Endothelial cell of umbilical vein (primary cell): ENCODE measurements around the gene EFNA5. TPM values are rescaled to one million over a fixed set of nuclear protein-coding genes. Genes with fewer than 3 reads are reported as not detected.
A peak's percentile ranks its signal among the peaks of the same experiment; 100 is the strongest.

ENCODE experiments used
- BruUV-seq: library from RNA; stranded (reverse); fragments of 400-500 nt; replicated peaks from 2 replicates; lab custom pipeline; 2021; lab: Mats Ljungman, UMichigan
- CTCF ChIA-PET: fragments of 300-600, 350-600 bp; sonication (Branson Sonifier 250); formaldehyde crosslinking; loops from one replicate; lab custom pipeline; 2021; ENCODE audit warnings: antibody characterized with exemption, inconsistent platforms; lab: Charles Lee
- POLR2A ChIA-PET: fragments of 300-600, 350-600 bp; sonication (Branson Sonifier 250); formaldehyde crosslinking; loops from one replicate; lab custom pipeline; 2021; ENCODE audit warnings: antibody characterized with exemption, inconsistent platforms; lab: Charles Lee
- DNase-seq: peaks from one replicate; pipeline ENCODE4 v3.0.0-alpha.2; 2011; ENCODE audit warnings: low read depth, low spot score
- FAIRE-seq: peaks from 2 replicates; lab custom pipeline; 2011; peaks lifted over from hg19 to GRCh38; lab: Jason Lieb, UNC
- H2AFZ ChIP-seq: 2 replicates; pipeline ENCODE4 v1.6.0; 2012; ENCODE audit warnings: low read depth, low read length, control low read depth, inconsistent platforms
- H3K27ac ChIP-seq: 2 replicates; pipeline ENCODE4 v1.5.1; 2011; ENCODE audit warnings: low read depth, mild to moderate bottlenecking, control low read depth, low read length, moderate library complexity; ENCODE audit not compliant: insufficient read depth
- H3K27me3 ChIP-seq, 2 experiments: 2 replicates each; pipeline versions ENCODE4 v1.6.0 to v1.6.1; 2011; ENCODE audit warnings: low read length in 2 of 2, mixed read lengths in 1 of 2; ENCODE audit not compliant: control insufficient read depth in 2 of 2, insufficient read depth in 2 of 2
- H3K36me3 ChIP-seq, 2 experiments: 2 replicates in 1 of 2; 3 replicates in 1 of 2; pipeline ENCODE4 v1.5.1; 2011; ENCODE audit warnings: low read length in 2 of 2, mild to moderate bottlenecking in 1 of 2, moderate library complexity in 1 of 2; ENCODE audit not compliant: control insufficient read depth in 2 of 2, insufficient read depth in 2 of 2; ENCODE audit errors: extremely low read depth in 1 of 2
- H3K4me1 ChIP-seq: 3 replicates; pipeline ENCODE4 v1.5.1; 2011; ENCODE audit warnings: mild to moderate bottlenecking, low read length; ENCODE audit not compliant: control insufficient read depth, insufficient read depth; ENCODE audit errors: extremely low read depth
- H3K4me2 ChIP-seq: 2 replicates; pipeline ENCODE4 v1.6.1; 2011; ENCODE audit warnings: low read length, control low read depth, mixed read lengths; ENCODE audit not compliant: insufficient read depth
- H3K4me3 ChIP-seq, 3 experiments: fragments of 200-600 bp in 1 of 3; sonication (generic), shearing (Covaris generic) in 1 of 3; replicated peaks in 1 of 3; 2 replicates each; pipeline ENCODE4 v1.5.1; 2011 to 2016; ENCODE audit warnings: control low read depth in 3 of 3, low read length in 3 of 3, mild to moderate bottlenecking in 2 of 3, inconsistent platforms in 1 of 3, low read depth in 1 of 3, moderate library complexity in 1 of 3; ENCODE audit not compliant: insufficient read depth in 1 of 3
- H3K79me2 ChIP-seq: 2 replicates; pipeline ENCODE4 v1.6.0; 2012; ENCODE audit warnings: low read length, inconsistent platforms; ENCODE audit not compliant: control insufficient read depth, insufficient read depth
- H3K9ac ChIP-seq: replicated peaks from 2 replicates; pipeline ENCODE3; 2011; ENCODE audit warnings: low read length, control low read depth; ENCODE audit not compliant: insufficient read depth; ENCODE audit errors: extremely low read depth
- H3K9me1 ChIP-seq: replicated peaks from 3 replicates; pipeline ENCODE4 v1.6.0; 2011; ENCODE audit warnings: mild to moderate bottlenecking, low read length; ENCODE audit not compliant: control insufficient read depth, insufficient read depth; ENCODE audit errors: extremely low read depth
- H3K9me3 ChIP-seq: replicated peaks from 2 replicates; pipeline ENCODE4 v1.5.1; 2012; ENCODE audit warnings: low read length, inconsistent platforms; ENCODE audit not compliant: control insufficient read depth, insufficient read depth
- H4K20me1 ChIP-seq: replicated peaks from 2 replicates; pipeline ENCODE3; 2011; ENCODE audit warnings: mild to moderate bottlenecking, low read length; ENCODE audit not compliant: control insufficient read depth, insufficient read depth; ENCODE audit errors: extremely low read depth
- EZH2 ChIP-seq: IDR thresholded peaks from 2 replicates; pipeline ENCODE4 v1.6.1; 2012; ENCODE audit warnings: borderline replicate concordance, low read depth, mild to moderate bottlenecking, moderate library complexity, low read length, inconsistent platforms; ENCODE audit not compliant: severe bottlenecking
- FOS ChIP-seq: IDR thresholded peaks from 2 replicates; pipeline ENCODE4 v1.6.1; 2011; ENCODE audit warnings: mild to moderate bottlenecking, low read length, moderate library complexity, borderline replicate concordance; ENCODE audit not compliant: insufficient read depth
- GATA2 ChIP-seq: IDR thresholded peaks from 2 replicates; pipeline ENCODE4 v1.7.0; 2011; ENCODE audit warnings: low read depth, mild to moderate bottlenecking, moderate library complexity, mixed read lengths, low read length; ENCODE audit not compliant: insufficient read length, insufficient read depth
- JUN ChIP-seq: IDR thresholded peaks from 2 replicates; pipeline ENCODE4 v1.6.1; 2011; ENCODE audit warnings: borderline replicate concordance, low read depth; ENCODE audit not compliant: insufficient read length, insufficient read depth
- MYC ChIP-seq: IDR thresholded peaks from one replicate; pipeline ENCODE4 v1.6.1; 2011; ENCODE audit warnings: mild to moderate bottlenecking, low read depth, low read length
- POLR2A ChIP-seq: IDR thresholded peaks from 2 replicates; pipeline ENCODE4 v1.6.1; 2012; ENCODE audit warnings: low read depth, mild to moderate bottlenecking, control low read depth, low read length
- POLR2AphosphoS5 ChIP-seq: IDR thresholded peaks from 2 replicates; pipeline ENCODE4 v1.6.1; 2012; ENCODE audit warnings: low read depth, mild to moderate bottlenecking, control low read depth, low read length, moderate library complexity; ENCODE audit not compliant: insufficient read depth
- dilution Hi-C: fragments of 300-500 bp; cut with MboI; formaldehyde crosslinking; loops from one replicate; pipeline ENCODE4 v1.15.0; 2019; ENCODE audit warnings: low sequenced_read_pairs; ENCODE audit not compliant: extremely low pct_ligation_motif_present
- intact Hi-C: fragments of 100-400 bp; cut with micrococcal nuclease; formaldehyde crosslinking; loops from one replicate; pipeline ENCODE4 v1.10.0; 2022
- polyA plus RNA-seq, 4 experiments: library from polyadenylated mRNA; depleted of rRNA in 3 of 4; stranded (reverse) in 3 of 4; unstranded in 1 of 4; fragments of >200 nt; gene quantifications; 2 replicates each; pipeline versions ENCODE4 v1.2.1 to v1.2.3, GENCODE V29; 2011 to 2012; ENCODE audit warnings: missing spikeins in 1 of 4
- total RNA-seq: library from RNA; stranded (reverse); gene quantifications from 2 replicates; pipeline ENCODE4 v1.2.3, GENCODE V29; 2021
- TF ChIP-seq, protein P1 (sequence below), 2 donors: IDR thresholded peaks; 1 replicate in 1 of 2; 2 replicates in 1 of 2; pipeline ENCODE4 v1.5.1; 2011; ENCODE audit warnings: low read length in 2 of 2, mild to moderate bottlenecking in 2 of 2, moderate library complexity in 2 of 2, control low read depth in 1 of 2, inconsistent platforms in 1 of 2, low read depth in 1 of 2; ENCODE audit not compliant: insufficient read depth in 1 of 2; ENCODE audit errors: extremely low read depth in 1 of 2
- TF ChIP-seq, protein P2 (sequence below): IDR thresholded peaks from 2 replicates; pipeline ENCODE4 v1.6.1; 2011; ENCODE audit not compliant: insufficient read depth, insufficient read length

The EFNA5 gene
- total and polyA plus RNA-seq, 2 donors (not counting 3 experiments of a cell fraction or from before 2014, with no cell fraction given): 13.6 to 22.1 TPM

DNA sequence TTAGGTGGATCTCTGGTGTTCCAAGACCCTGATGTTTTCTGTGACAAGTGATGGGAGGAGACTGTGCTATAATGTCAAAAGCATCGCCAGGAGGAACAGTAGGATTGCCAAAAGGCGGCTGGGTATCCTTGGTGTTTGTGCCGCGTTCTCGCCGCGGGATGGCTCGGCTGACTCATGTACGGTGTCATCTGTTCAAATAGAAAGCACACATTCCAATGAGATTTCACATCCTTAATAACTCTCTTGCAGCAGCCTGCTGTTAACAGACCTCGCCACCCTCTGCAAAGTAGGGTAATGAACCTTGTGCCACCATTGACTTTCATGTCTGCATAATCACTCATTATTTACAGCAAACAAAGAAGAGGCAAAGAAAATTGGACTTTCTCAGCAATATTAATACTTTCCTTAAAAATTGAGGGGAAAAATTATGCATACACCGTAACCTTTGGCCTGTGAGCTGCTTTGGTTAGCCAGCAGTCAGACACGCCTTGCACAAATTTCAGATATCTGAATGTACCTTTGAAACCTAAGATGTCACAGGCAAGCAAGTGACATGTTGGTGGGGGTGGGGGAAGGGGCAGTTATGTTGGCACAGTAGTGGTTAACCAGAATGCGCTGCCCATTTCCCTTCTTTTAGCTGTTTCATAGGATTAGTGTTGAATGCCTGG is 289.4 kb downstream of the EFNA5 start:
- Histone ChIP-seq H3K27ac (no peak overlapping the region), H3K4me2 (no peak overlapping the region), H3K27me3 (no peaks in the 10 kb centered on the region), H3K36me3 (no peaks in the 10 kb centered on the region), H2AFZ (no peak overlapping the region), H3K9me1 (no peaks in the 10 kb centered on the region), H3K4me3 (no peak overlapping the region), H4K20me1 (no peaks in the 10 kb centered on the region), H3K79me2 (no peaks in the 10 kb centered on the region), H3K4me1 (no peaks in the 10 kb centered on the region), H3K9me3 (no peaks in the 10 kb centered on the region), H3K9ac (no peak overlapping the region)
- dilution Hi-C loops (no loop called here), intact Hi-C loops (no loop called here)
- DNase-seq (no peak), FAIRE-seq (peak; percentile 62)
- ChIA-PET CTCF (interaction anchor here (0.7 to 1.3 kb wide), 2 partner anchors 191 to 293 kb away, joined by 3 to 4 read pairs; no protein-coding TSS in a partner anchor), POLR2A (no interaction called here)
- TF ChIP-seq MYC: no peak
- TF ChIP-seq, protein P1, sequence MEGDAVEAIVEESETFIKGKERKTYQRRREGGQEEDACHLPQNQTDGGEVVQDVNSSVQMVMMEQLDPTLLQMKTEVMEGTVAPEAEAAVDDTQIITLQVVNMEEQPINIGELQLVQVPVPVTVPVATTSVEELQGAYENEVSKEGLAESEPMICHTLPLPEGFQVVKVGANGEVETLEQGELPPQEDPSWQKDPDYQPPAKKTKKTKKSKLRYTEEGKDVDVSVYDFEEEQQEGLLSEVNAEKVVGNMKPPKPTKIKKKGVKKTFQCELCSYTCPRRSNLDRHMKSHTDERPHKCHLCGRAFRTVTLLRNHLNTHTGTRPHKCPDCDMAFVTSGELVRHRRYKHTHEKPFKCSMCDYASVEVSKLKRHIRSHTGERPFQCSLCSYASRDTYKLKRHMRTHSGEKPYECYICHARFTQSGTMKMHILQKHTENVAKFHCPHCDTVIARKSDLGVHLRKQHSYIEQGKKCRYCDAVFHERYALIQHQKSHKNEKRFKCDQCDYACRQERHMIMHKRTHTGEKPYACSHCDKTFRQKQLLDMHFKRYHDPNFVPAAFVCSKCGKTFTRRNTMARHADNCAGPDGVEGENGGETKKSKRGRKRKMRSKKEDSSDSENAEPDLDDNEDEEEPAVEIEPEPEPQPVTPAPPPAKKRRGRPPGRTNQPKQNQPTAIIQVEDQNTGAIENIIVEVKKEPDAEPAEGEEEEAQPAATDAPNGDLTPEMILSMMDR (IDR thresholded peaks at IDR 0.05; ENCODE audit: extremely low read depth in 1 of 2, insufficient read depth in 1 of 2, low read depth in 1 of 2, low read length in 2 of 2): no peak
- TF ChIP-seq EZH2: no peak
- TF ChIP-seq, protein P2, sequence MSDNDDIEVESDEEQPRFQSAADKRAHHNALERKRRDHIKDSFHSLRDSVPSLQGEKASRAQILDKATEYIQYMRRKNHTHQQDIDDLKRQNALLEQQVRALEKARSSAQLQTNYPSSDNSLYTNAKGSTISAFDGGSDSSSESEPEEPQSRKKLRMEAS: no peak
- TF ChIP-seq FOS: no peak
- TF ChIP-seq POLR2AphosphoS5: no peak
- TF ChIP-seq GATA2: no peak
- TF ChIP-seq POLR2A: no peak
- no peak for TF ChIP-seq JUN
- no TSS peak for BruUV-seq
